IMR-90 (cell line): ENCODE results near the gene GTF3C1. TPM values are rescaled to one million over a fixed set of nuclear protein-coding genes. Genes with fewer than 3 reads are reported as not detected.

Experiments
- ATAC-seq: fragments of 200-7000 bp; cut with Tn5 transposase; 2 replicates; pipeline ENCODE4 v1.9.1; 2020; ENCODE audit warnings: low read depth, mild to moderate bottlenecking, moderate library complexity
- BruUV-seq: library from RNA; stranded (reverse); fragments of 400-500 nt; replicated peaks from 2 replicates; lab custom pipeline; 2021; lab: Mats Ljungman, UMichigan
- CTCF ChIA-PET: fragments of 300-600 bp; formaldehyde crosslinking; extraction: SDS; loops from one replicate; lab custom pipeline; 2021; ENCODE audit warnings: antibody characterized with exemption; lab: Yijun Ruan, JAX
- POLR2A ChIA-PET: fragments of 300-600 bp; sonication (Branson Sonifier 250); formaldehyde crosslinking; loops from one replicate; lab custom pipeline; 2022; ENCODE audit warnings: antibody characterized with exemption; ENCODE audit not compliant: unreplicated experiment; lab: Charles Lee
- DNase-seq: peaks from one replicate; pipeline ENCODE4 v3.0.0; 2013
- H2AFZ ChIP-seq: replicated peaks from 2 replicates; pipeline ENCODE3; 2013; ENCODE audit warnings: low read length, mild to moderate bottlenecking; ENCODE audit not compliant: poor library complexity
- H2AK5ac ChIP-seq: 2 replicates; pipeline ENCODE4 v1.6.1; 2013; ENCODE audit warnings: low read depth, low read length, inconsistent platforms
- H2AK9ac ChIP-seq: replicated peaks from 2 replicates; pipeline ENCODE3; 2013; ENCODE audit warnings: mild to moderate bottlenecking, low read depth, low read length, moderate library complexity; ENCODE audit not compliant: poor library complexity
- H2BK120ac ChIP-seq: 2 replicates; pipeline ENCODE4 v1.6.1; 2013; ENCODE audit warnings: low read depth, low read length, inconsistent platforms
- H2BK15ac ChIP-seq: 3 replicates; pipeline ENCODE4 v1.6.1; 2013; ENCODE audit warnings: low read depth, low read length, inconsistent platforms
- H2BK20ac ChIP-seq: 2 replicates; pipeline ENCODE4 v1.6.1; 2013; ENCODE audit warnings: low read depth, mild to moderate bottlenecking, inconsistent platforms, low read length, moderate library complexity
- H2BK5ac ChIP-seq: 2 replicates; pipeline ENCODE4 v1.6.1; 2013; ENCODE audit warnings: mild to moderate bottlenecking, low read depth, low read length, inconsistent platforms; ENCODE audit not compliant: poor library complexity, severe bottlenecking
- H3K14ac ChIP-seq: replicated peaks from 2 replicates; pipeline ENCODE4 v1.6.1; 2013; ENCODE audit warnings: low read depth, low read length, inconsistent platforms
- H3K18ac ChIP-seq: 2 replicates; pipeline ENCODE4 v1.6.1; 2013; ENCODE audit warnings: low read depth, low read length, control low read depth
- H3K23ac ChIP-seq: 2 replicates; pipeline ENCODE4 v1.6.1; 2013; ENCODE audit warnings: low read depth, low read length, inconsistent platforms
- H3K27ac ChIP-seq: 2 replicates; pipeline ENCODE4 v1.5.1; 2013; ENCODE audit warnings: mild to moderate bottlenecking, control low read depth, low read length; ENCODE audit not compliant: insufficient read depth
- H3K27me3 ChIP-seq: 2 replicates; pipeline ENCODE4 v1.6.1; 2013; ENCODE audit warnings: low read length; ENCODE audit not compliant: control insufficient read depth, insufficient read depth
- H3K36me3 ChIP-seq: 2 replicates; pipeline ENCODE4 v1.6.1; 2013; ENCODE audit warnings: low read length, mixed read lengths; ENCODE audit not compliant: control insufficient read depth, insufficient read depth
- H3K4ac ChIP-seq: 2 replicates; pipeline ENCODE4 v1.6.1; 2013; ENCODE audit warnings: low read depth, low read length, inconsistent platforms
- H3K4me1 ChIP-seq: 2 replicates; pipeline ENCODE4 v1.6.1; 2013; ENCODE audit warnings: low read length, mixed read lengths; ENCODE audit not compliant: control insufficient read depth, insufficient read depth
- H3K4me2 ChIP-seq: 2 replicates; pipeline ENCODE4 v1.6.1; 2013; ENCODE audit warnings: low read depth, mild to moderate bottlenecking, control low read depth, low read length, moderate library complexity
- H3K4me3 ChIP-seq: 2 replicates; pipeline ENCODE4 v1.5.1; 2013; ENCODE audit warnings: low read depth, mild to moderate bottlenecking, control low read depth, low read length, moderate library complexity; ENCODE audit not compliant: insufficient read depth
- H3K56ac ChIP-seq: 2 replicates; pipeline ENCODE4 v1.6.1; 2013; ENCODE audit warnings: low read length, inconsistent platforms; ENCODE audit not compliant: insufficient read depth; ENCODE audit errors: extremely low read depth
- H3K79me1 ChIP-seq, 2 experiments: 2 replicates each; pipeline ENCODE4 v1.6.1; 2013; ENCODE audit warnings: low read length in 2 of 2, inconsistent platforms in 1 of 2, low read depth in 1 of 2
- H3K9ac ChIP-seq: 2 replicates; pipeline ENCODE4 v1.6.1; 2013; ENCODE audit warnings: low read depth, low read length, control low read depth
- H3K9me1 ChIP-seq: 2 replicates; pipeline ENCODE4 v1.6.1; 2013; ENCODE audit warnings: low read length, inconsistent platforms; ENCODE audit not compliant: insufficient read depth
- H3K9me3 ChIP-seq: 2 replicates; pipeline ENCODE4 v1.6.1; 2013; ENCODE audit warnings: low read length; ENCODE audit not compliant: control insufficient read depth, insufficient read depth
- H4K20me1 ChIP-seq: 2 replicates; pipeline ENCODE4 v1.6.1; 2013; ENCODE audit warnings: low read length, inconsistent platforms; ENCODE audit not compliant: insufficient read depth
- H4K5ac ChIP-seq: 2 replicates; pipeline ENCODE4 v1.6.1; 2013; ENCODE audit warnings: mild to moderate bottlenecking, low read depth, low read length, control low read depth
- H4K8ac ChIP-seq, 2 experiments: 2 replicates each; pipeline ENCODE4 v1.6.1; 2013; ENCODE audit warnings: low read depth in 2 of 2, low read length in 2 of 2, control low read depth in 1 of 2, inconsistent platforms in 1 of 2
- H4K91ac ChIP-seq: 2 replicates; pipeline ENCODE4 v1.6.1; 2013; ENCODE audit warnings: low read depth, low read length, inconsistent platforms; ENCODE audit not compliant: insufficient read depth
- BHLHE40 ChIP-seq: fragments of 150-350 bp; IDR thresholded peaks from 2 replicates; pipeline ENCODE4 v1.6.1; 2016; ENCODE audit warnings: mild to moderate bottlenecking, low read depth, low read length
- CEBPB ChIP-seq: IDR thresholded peaks from 2 replicates; pipeline ENCODE4 v1.6.1; 2012; ENCODE audit warnings: low read depth, low read length, improper control_type of control experiment
- MAZ ChIP-seq: IDR thresholded peaks from 2 replicates; pipeline ENCODE4 v1.6.1; 2012; ENCODE audit warnings: low read depth, mild to moderate bottlenecking, low read length, improper control_type of control experiment, moderate library complexity, borderline replicate concordance
- WGBS, 2 experiments: methylation state at CpG; one replicate each; pipeline versions ENCODE4 v1.1.5 to v1.1.7; 2013; ENCODE audit warnings: missing lambda C conversion rate in 2 of 2; ENCODE audit not compliant: insufficient read length in 1 of 2; ENCODE audit errors: extremely low coverage in 2 of 2; 5-methylcytosine and 5-hydroxymethylcytosine counted together
- dilution Hi-C: fragments of 300-500 bp; cut with HindIII; formaldehyde crosslinking; loops from one replicate; pipeline ENCODE4 v1.14.3; 2018; ENCODE audit warnings: low sequenced_read_pairs; ENCODE audit not compliant: unreplicated experiment
- in situ Hi-C: fragments of 300-500 bp; cut with MboI; formaldehyde crosslinking; loops from 3 replicates; pipeline ENCODE4 v1.14.3; 2019; ENCODE audit warnings: low sequenced_read_pairs, inconsistent platforms, mixed read lengths
- intact Hi-C: fragments of 100-400 bp; cut with micrococcal nuclease; formaldehyde crosslinking; loops from 2 replicates; pipeline ENCODE4 v1.10.0; 2022
- polyA plus RNA-seq, 3 experiments: library from polyadenylated mRNA; depleted of rRNA; stranded (reverse); fragments of >200 nt; gene quantifications; 2 replicates each; pipeline ENCODE4 v1.2.3, GENCODE V29; 2012; ENCODE audit warnings: low replicate concordance in 1 of 3
- total RNA-seq: library from RNA; depleted of rRNA; stranded (reverse); fragments of >200 nt; gene quantifications from 2 replicates; pipeline ENCODE4 v1.2.3, GENCODE V29; 2012

The GTF3C1 gene
- total and polyA plus RNA-seq, 2 of the 4 experiments (the other 2 are of a cell fraction) = 50.8 to 68.1 TPM

- POLR2A ChIA-PET = no interaction called here
- intact Hi-C loops = no loop called here
- no peak overlapping the region for H2BK15ac ChIP-seq
- dilution Hi-C loops = no loop called here
- H2AK5ac ChIP-seq = no peak overlapping the region
- H3K4me2 ChIP-seq = no peak overlapping the region
- DNase-seq = no peak
- H3K14ac ChIP-seq = no peak overlapping the region
- no peak overlapping the region for H2BK20ac ChIP-seq
- H3K4me1 ChIP-seq = no peaks in the 10 kb centered on the region; the same call in 1 of the 2 replicates
- no peak overlapping the region for H3K23ac ChIP-seq
- H3K27me3 ChIP-seq = no peaks in the 10 kb centered on the region
- H3K27ac ChIP-seq = no peak overlapping the region
- no peak for ATAC-seq
- no peaks in the 10 kb centered on the region for H3K9me3 ChIP-seq
- no peak overlapping the region for H2BK5ac ChIP-seq
- no peak overlapping the region for H3K56ac ChIP-seq
- no peak overlapping the region for H3K18ac ChIP-seq
- H4K91ac ChIP-seq = no peak overlapping the region
- H2AFZ ChIP-seq = no peak overlapping the region
- no peak overlapping the region for H2AK9ac ChIP-seq
- H4K20me1 ChIP-seq = no peaks in the 10 kb centered on the region
- CTCF ChIA-PET = no interaction called here
- no CpG with 5 or more reads among the region's 6 CpGs for WGBS, 2 experiments
- H3K4ac ChIP-seq = no peak overlapping the region
- no peak overlapping the region for H3K4me3 ChIP-seq
- H4K8ac ChIP-seq = no peak overlapping the region
- no peak overlapping the region for H2BK120ac ChIP-seq
- H3K79me1 ChIP-seq = no peaks in the 10 kb centered on the region; a peak in 1 of 4 replicates
- H3K9me1 ChIP-seq = peaks cover 12% of the 10 kb centered on the region
- no peak overlapping the region for H4K5ac ChIP-seq
- no TSS peak for BruUV-seq
- in situ Hi-C loops = no loop called here
- no peak overlapping the region for H3K9ac ChIP-seq
- no peaks in the 10 kb centered on the region; the same call in 1 of the 2 replicates for H3K36me3 ChIP-seq
- TF ChIP-seq CEBPB (no peak), MAZ (no peak), BHLHE40 (no peak)
These were observed 111.8 kb downstream of the GTF3C1 start for GRCh38 chr16:27437946-27438345.
